ENCODE results near the gene MRPL24.

GRCh38 chr1:156749419-156750118, 8.7 kb upstream of the MRPL24 start:
- TF ChIP-seq NFYC (CRISPR knock-in tag; IDR thresholded peaks at IDR 0.05) (no peak), CTCF (CRISPR knock-in tag; IDR thresholded peaks at IDR 0.05) (no peak), ZNF83 (CRISPR knock-in tag; IDR thresholded peaks at IDR 0.05; ENCODE audit: borderline replicate concordance) (no peak), ZIK1 (CRISPR knock-in tag; IDR thresholded peaks at IDR 0.05; ENCODE audit: borderline replicate concordance, low read depth) (no peak)
- TF ChIP-seq, protein P1, sequence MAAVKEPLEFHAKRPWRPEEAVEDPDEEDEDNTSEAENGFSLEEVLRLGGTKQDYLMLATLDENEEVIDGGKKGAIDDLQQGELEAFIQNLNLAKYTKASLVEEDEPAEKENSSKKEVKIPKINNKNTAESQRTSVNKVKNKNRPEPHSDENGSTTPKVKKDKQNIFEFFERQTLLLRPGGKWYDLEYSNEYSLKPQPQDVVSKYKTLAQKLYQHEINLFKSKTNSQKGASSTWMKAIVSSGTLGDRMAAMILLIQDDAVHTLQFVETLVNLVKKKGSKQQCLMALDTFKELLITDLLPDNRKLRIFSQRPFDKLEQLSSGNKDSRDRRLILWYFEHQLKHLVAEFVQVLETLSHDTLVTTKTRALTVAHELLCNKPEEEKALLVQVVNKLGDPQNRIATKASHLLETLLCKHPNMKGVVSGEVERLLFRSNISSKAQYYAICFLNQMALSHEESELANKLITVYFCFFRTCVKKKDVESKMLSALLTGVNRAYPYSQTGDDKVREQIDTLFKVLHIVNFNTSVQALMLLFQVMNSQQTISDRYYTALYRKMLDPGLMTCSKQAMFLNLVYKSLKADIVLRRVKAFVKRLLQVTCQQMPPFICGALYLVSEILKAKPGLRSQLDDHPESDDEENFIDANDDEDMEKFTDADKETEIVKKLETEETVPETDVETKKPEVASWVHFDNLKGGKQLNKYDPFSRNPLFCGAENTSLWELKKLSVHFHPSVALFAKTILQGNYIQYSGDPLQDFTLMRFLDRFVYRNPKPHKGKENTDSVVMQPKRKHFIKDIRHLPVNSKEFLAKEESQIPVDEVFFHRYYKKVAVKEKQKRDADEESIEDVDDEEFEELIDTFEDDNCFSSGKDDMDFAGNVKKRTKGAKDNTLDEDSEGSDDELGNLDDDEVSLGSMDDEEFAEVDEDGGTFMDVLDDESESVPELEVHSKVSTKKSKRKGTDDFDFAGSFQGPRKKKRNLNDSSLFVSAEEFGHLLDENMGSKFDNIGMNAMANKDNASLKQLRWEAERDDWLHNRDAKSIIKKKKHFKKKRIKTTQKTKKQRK (IDR thresholded peaks at IDR 0.05; ENCODE audit: low read length) = no peak

All from HepG2 (cell line).